Stimulated activated CD8-positive, alpha-beta memory T cell treated with anti-CD3 and anti-CD28 coated beads, Interleukin-12 subunit alpha, Interleukin-12 subunit beta, amount 100 ng/mL, for 1 hour (primary cell): ENCODE results near the gene DOCK9.

Experiments
- DNase-seq: peaks from one replicate; pipeline ENCODE4 v3.0.0-alpha.2; 2020; ENCODE audit warnings: low read depth

The DOCK9 gene

GRCh38 chr13:98977568-98978265 is at the start of gene DOCK9:
Gene DOCK9, minus strand, starts transcription at chr13:98978064. Its CDS starts 155 bp downstream, at chr13:98977909.
- no peak for DNase-seq

GRCh38 chr13:99027260-99027659 is 49.4 kb upstream of the DOCK9 start:
- DNase-seq, result no peak

- DNase-seq, result no peak
Observed at GRCh38 chr13:99022941-99023340, 45.1 kb upstream of the DOCK9 start.

GRCh38 chr13:99018418-99019180 is 40.7 kb upstream of the DOCK9 start:
- no peak for DNase-seq

- no peak for DNase-seq
Observed at GRCh38 chr13:99015606-99016490, 38.0 kb upstream of the DOCK9 start.

GRCh38 chr13:99014522-99014921 is 36.7 kb upstream of the DOCK9 start:
- DNase-seq, result no peak

GRCh38 chr13:99013951-99014350 is 36.1 kb upstream of the DOCK9 start:
- DNase-seq, result no peak

- DNase-seq, result no peak
Observed at GRCh38 chr13:99012539-99012938, 34.7 kb upstream of the DOCK9 start.

GRCh38 chr13:99009987-99010551 is 32.2 kb upstream of the DOCK9 start:
- no peak for DNase-seq

GRCh38 chr13:99008577-99008976 is 30.7 kb upstream of the DOCK9 start:
- DNase-seq, result no peak

- DNase-seq, result no peak
Observed at GRCh38 chr13:99007414-99007986, 29.6 kb upstream of the DOCK9 start.

GRCh38 chr13:99005609-99006008 is 27.7 kb upstream of the DOCK9 start:
- DNase-seq, result no peak

GRCh38 chr13:99004978-99005377 is 27.1 kb upstream of the DOCK9 start:
- no peak for DNase-seq

GRCh38 chr13:99003851-99004471 is 26.1 kb upstream of the DOCK9 start:
- no peak for DNase-seq

GRCh38 chr13:99003186-99003585 is 25.3 kb upstream of the DOCK9 start:
- DNase-seq, result no peak

GRCh38 chr13:99002172-99002710 is 24.4 kb upstream of the DOCK9 start:
- DNase-seq, result no peak

- no peak for DNase-seq
Observed at GRCh38 chr13:99000137-99000536, 22.3 kb upstream of the DOCK9 start.

GRCh38 chr13:98999639-98999952 is 21.7 kb upstream of the DOCK9 start:
- no peak for DNase-seq

GRCh38 chr13:98998831-98999638 is 21.2 kb upstream of the DOCK9 start:
- peak; percentile 6 for DNase-seq
